ENCODE data around the gene IFT43.

DNA sequence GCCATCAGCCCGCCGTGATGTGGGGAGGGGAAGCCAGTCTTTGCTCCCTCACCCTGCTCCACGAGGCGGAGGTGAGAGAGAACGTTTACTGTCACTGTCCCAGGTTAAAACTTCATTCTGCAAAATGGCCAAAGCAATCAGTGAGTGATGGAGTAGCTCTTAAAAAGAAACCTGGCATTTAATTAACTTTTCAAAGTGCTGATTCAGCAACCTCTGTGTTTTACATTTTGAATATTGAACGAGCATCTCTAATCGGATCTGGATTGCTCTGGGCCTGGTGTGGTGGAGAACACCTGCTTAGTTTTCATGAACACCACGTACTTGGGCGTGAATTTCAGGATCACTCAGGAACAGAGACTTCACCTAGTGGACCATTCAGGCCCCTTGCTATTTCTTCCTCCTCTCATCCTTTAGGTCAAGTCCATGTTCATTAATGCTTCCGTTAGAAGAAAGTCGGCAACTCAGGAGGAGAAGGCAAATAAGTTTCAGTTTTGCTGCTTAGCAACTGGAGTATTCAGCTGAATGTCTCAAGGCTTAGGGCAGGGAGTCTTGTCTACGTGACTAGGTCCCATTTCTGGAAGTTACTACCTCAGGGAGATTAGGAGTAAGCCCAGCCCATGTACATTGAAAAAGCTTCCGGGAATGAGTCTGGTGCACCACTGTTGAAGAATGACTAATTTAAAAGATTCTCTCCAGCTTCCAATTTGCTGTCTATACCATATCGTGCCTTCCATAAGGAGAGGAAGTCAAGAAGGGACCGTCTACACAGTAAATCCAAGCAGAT lies 68.2 kb downstream of the IFT43 start:
- TF ChIP-seq FOS (IDR thresholded peaks at IDR 0.05; ENCODE audit: borderline replicate concordance, insufficient read depth, low read length) (no peak), POLR2AphosphoS5 (IDR thresholded peaks at IDR 0.05; ENCODE audit: insufficient read depth, low read depth, low read length) (no peak), EZH2 (IDR thresholded peaks at IDR 0.05; ENCODE audit: borderline replicate concordance, low read depth, low read length, severe bottlenecking) (no peak), POLR2A (IDR thresholded peaks at IDR 0.05; ENCODE audit: low read depth, low read length) (no peak)
- TF ChIP-seq, protein P1, sequence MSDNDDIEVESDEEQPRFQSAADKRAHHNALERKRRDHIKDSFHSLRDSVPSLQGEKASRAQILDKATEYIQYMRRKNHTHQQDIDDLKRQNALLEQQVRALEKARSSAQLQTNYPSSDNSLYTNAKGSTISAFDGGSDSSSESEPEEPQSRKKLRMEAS (IDR thresholded peaks at IDR 0.05; ENCODE audit: insufficient read depth, insufficient read length), result no peak
- TF ChIP-seq, protein P2, sequence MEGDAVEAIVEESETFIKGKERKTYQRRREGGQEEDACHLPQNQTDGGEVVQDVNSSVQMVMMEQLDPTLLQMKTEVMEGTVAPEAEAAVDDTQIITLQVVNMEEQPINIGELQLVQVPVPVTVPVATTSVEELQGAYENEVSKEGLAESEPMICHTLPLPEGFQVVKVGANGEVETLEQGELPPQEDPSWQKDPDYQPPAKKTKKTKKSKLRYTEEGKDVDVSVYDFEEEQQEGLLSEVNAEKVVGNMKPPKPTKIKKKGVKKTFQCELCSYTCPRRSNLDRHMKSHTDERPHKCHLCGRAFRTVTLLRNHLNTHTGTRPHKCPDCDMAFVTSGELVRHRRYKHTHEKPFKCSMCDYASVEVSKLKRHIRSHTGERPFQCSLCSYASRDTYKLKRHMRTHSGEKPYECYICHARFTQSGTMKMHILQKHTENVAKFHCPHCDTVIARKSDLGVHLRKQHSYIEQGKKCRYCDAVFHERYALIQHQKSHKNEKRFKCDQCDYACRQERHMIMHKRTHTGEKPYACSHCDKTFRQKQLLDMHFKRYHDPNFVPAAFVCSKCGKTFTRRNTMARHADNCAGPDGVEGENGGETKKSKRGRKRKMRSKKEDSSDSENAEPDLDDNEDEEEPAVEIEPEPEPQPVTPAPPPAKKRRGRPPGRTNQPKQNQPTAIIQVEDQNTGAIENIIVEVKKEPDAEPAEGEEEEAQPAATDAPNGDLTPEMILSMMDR (IDR thresholded peaks at IDR 0.05; ENCODE audit: extremely low read depth in 1 of 2, insufficient read depth in 1 of 2, low read depth in 1 of 2, low read length in 2 of 2), result no peak
